HT1080 (cell line): ENCODE data around the gene GRIK2. TPM values are rescaled to one million over a fixed set of nuclear protein-coding genes. Genes with fewer than 3 reads are reported as not detected.

ENCODE experiments used
- DNase-seq: peaks from one replicate; pipeline ENCODE4 v3.0.0-alpha.2; 2015; ENCODE audit warnings: low read depth
- total RNA-seq: library from RNA; depleted of rRNA; stranded (reverse); fragments of >200 nt; shearing (Covaris generic); gene quantifications from 2 replicates; pipeline ENCODE4 v1.2.3, GENCODE V29; 2014

The GRIK2 gene
- total RNA-seq, 1 experiment from 2014 or later = not detected

GRCh38 chr6:101626269-101626668, 232.8 kb downstream of the GRIK2 start:
- DNase-seq = no peak

DNA sequence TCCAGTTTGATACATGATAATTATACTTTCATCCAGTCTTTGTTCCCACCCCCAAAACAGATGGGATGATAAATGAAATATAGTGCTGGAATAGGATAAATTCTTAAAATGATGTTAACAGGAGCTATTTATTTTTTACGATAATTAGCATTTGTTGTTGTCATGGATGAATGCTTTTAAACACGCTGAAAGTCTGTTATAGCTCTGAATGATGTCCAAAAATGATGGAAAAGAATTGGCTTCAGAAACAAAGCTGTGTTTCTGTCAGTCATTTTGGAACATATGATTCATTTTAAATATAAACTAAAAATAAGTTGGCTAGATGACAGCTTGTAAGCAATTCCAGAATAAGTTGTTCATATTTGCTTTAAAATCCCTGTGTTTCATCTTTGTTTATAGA, 237.4 kb downstream of the GRIK2 start:
- DNase-seq = no peak

DNA sequence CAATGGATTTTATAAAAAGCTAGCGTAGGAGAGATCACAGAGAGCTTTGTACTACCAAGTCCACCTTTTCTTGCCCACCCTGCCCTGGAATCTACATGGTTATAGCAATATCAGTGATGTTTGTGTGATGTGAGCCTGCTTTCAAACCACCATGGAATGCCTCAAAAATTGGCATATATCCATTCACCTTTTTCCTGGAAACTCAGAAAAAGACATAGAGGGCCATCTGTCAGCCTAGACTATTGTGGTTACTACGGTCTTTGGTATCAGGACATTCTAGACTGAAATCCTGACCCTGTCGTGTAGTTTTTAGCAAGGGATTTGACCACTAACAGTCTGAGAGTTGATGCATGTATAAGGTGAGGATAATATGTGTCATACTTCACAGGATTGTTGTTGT, 239.6 kb downstream of the GRIK2 start:
- DNase-seq = no peak

DNA sequence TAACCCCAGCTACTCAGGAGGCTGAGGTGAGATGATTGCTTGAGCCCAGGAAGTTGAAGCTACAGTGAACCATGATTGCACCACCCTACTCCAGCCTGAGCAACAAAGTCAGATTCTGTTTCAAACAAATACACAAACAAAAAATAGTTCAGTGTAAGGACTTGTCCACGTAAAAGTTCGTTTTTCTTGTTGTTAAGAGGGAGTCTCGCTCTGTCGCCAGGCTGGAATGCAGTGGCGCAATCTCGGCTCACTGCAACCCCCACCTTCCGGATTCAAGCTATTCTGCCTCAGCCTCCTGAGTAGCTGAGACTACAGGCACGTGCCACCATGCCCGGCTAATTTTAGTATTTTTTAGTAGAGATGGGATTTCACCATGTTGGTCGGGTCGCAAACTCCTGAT, 245.4 kb downstream of the GRIK2 start:
- peak; percentile 56 for DNase-seq

GRCh38 chr6:101640131-101640530, 246.6 kb downstream of the GRIK2 start:
- no peak for DNase-seq

GRCh38 chr6:101645770-101646169, 252.3 kb downstream of the GRIK2 start:
- DNase-seq = no peak

GRCh38 chr6:101650402-101651100, 257.0 kb downstream of the GRIK2 start:
- no peak for DNase-seq

DNA sequence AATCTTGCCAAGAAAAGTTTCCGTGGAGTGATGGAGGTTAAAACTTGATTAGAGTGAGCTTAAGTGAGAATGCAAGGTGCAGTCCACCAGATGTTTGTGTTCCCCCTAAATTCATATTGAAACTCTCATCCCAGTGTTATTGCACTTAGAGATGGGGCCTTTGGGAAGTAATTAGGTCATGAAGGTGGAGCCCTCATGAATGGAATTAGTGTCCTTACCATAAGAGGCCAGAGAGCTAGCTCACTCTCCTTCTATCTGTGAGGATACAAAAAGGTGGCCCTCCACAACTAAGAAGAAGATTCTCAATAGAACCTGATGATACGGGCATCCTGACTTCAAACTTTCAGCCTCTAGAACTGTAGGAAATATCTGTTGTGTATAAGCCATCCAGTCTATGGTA, 258.6 kb downstream of the GRIK2 start:
- DNase-seq = no peak

GRCh38 chr6:101655109-101655508, 261.6 kb downstream of the GRIK2 start:
- DNase-seq = no peak

DNA sequence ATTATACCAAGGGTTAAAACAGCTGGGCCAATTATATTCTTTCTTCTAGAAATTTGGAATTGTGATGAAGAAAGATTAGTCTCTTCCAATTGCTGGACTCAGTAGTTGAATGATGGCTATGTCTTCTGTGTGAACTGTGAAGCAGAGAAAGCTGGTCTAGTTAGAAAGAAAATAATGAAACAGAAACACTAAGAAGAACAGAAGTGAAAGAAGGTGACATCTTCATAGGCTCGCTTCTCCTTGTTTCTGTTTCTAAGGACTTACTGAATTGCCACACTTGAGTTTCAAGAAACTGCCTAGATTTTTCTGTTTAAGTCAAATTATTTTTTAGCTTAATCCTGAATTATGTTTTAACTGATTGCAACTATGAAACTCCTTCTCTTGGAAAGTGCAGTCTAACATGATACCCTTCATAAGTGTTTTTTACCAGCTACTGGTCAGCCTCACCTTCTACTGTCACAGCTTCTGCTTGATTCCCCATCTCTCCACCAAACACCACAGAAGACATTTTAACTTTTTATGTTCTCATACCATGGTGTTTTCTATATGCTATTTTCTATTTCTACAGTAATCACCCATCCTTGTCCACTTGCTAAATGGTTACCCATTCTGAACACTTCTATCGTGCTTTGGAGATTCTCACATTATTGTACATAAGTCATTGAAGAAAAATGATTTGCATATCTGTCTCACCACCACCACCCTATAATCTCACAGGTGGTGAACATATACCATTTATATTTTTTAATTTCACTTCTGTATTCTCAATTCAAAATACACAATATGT, 268.8 kb downstream of the GRIK2 start:
- no peak for DNase-seq

DNA sequence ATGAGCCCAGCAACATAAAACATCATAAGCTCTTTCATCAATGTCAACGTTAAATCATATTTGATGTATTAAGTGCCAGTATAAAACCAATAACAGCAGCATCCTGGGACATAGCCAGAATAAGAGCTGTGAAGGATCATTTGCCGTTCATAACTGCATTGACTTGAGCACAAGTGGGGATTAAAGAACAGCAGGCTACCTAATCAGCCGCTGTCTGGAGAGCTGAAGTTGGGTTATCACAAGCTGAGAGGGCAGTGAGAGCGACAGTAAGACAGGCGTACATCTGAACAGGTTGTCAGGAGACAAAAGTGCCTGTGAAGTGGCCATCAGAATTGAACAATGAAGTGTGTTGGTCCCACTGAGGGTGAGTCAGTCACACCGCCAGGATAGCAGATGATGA, 269.6 kb downstream of the GRIK2 start:
- DNase-seq = no peak

DNA sequence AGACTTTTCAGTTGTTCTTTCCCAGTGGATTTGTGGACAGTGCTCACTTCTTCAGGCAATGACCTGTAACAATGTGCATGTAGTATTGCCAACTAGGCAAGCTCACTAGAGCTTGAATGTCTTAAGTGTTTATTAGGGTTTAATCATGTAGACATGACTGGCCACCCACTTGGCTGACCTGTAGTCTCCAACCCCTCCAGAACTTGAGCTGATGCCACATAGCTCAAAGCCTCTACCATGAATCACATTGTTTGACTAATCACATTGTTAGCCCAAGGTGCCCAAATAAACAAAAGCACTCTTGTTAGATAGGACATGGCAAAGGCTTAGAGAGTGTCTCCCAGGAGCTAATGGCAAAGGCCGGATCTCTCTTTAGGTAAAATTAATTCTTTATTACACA, 272.7 kb downstream of the GRIK2 start:
- peak; percentile 93 for DNase-seq

GRCh38 chr6:101668496-101669030, 275.1 kb downstream of the GRIK2 start:
- no peak for DNase-seq

GRCh38 chr6:101676187-101676586, 282.7 kb downstream of the GRIK2 start:
- no peak for DNase-seq

DNA sequence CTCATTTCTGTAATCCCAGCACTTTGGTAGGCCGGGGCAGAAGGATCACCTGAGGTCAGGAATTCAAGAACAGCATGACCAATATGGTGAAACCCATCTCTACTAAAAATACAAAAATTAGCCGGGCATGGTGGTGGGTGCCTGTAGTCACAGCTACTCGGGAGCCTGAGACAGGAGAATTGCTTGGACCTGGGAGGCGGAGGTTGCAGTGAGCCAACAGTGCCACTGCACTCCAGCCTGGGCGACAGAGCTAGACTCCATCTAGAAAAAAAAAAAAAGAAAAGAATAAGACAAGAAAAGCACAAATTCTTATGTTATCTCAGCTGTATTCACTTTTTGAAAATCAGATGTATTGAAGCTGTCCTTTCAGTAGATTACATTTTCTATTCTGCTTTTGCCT, 289.4 kb downstream of the GRIK2 start:
- DNase-seq = no peak

GRCh38 chr6:101683884-101684283, 290.4 kb downstream of the GRIK2 start:
- DNase-seq = no peak

DNA sequence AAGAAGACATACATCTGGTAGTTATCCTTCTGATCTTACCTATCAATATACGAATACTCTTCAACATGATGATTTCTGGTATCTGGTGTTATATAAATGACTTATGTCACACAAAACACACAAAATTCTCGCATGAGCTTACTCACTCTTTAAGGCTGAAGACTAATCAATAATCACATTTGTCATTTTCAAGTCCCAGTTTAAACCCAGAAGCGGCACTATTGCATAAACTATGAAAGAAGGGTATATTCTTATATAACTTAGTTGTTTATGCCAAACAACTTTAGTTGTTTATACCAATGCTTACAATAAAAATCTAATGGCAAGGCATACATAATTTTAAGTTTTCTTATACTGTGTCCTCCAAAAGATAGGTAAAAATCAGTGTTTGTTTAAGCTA, 293.1 kb downstream of the GRIK2 start:
- no peak for DNase-seq

DNA sequence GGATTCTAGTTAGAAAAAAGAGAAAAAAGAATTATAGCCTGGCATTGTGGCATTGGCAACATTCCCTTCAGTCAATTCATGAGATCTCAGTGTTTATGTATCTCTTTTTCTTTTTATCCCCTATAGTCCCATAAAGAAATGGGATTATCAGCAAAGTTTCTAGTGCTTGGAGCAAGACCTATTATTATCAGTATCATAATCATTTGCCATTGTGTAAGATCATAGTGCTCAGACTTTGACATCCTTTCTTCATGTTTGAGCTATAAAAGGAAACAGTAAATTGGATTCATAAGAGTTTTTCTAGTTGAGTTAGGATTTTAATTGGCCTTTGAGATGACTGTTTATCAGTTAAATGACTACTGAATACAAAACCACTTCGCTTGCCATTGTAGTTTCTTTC, 295.6 kb downstream of the GRIK2 start:
- no peak for DNase-seq

DNA sequence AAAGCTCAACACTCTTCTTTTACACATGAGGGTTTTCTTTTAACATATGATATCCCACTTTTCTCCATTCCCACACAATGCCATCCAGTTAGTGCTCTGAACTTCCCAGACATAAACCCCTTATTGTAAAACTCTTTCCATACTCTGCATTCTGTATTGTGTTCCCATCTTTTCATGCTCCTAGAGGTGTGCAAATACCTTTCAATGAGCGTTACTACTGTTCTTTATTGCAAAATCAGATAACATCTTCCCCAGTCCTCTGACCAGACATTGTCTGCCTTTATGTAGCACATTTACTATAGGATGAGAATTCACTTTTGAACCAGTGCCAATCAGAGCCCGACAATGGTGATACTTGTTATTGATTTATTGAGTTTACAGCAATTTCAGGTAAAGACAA, 296.2 kb downstream of the GRIK2 start:
- no peak for DNase-seq

DNA sequence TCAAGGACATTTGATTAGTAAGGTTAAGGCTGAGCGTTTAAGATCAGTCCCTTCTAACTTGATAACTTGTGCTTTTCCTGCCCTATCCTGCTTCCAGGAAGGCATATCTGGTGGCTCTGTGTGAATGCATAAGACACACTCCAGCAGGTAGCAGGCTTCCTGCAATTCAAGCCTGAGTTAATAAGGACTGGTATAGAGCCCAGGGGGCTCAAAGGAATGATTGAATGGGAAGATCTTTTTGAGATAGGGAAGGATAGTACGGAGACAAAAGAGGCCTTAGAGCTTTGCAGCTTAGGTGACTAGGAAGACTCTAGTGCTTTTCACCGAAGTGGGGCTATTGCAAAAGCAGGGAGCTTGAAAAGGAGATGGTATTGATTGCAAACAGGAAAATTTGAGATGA, 307.1 kb downstream of the GRIK2 start:
- no peak for DNase-seq

GRCh38 chr6:101703311-101703710, 309.8 kb downstream of the GRIK2 start:
- no peak for DNase-seq

DNA sequence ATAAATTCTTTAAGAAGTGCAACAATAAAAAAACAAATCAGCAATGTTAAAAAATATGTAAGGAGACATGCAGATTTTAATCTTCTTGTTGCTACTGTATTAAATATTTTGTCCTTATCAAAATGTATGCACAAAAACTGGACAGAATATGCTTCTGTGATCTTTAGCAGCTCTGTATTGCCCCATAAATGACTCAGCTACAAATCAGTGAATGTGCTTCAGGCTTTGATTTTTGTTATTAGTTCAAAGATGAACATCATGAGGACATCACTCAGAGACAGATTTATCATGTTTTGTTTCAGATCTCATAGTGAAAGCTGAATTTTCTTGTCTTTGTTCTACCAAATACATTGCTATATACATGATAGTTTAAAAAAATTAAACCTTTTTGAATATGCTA, 312.4 kb downstream of the GRIK2 start:
- DNase-seq = no peak

GRCh38 chr6:101706576-101706975, 313.1 kb downstream of the GRIK2 start:
- no peak for DNase-seq
